K562 (cell line): ENCODE results near the gene NOSIP. TPM values are rescaled to one million over a fixed set of nuclear protein-coding genes. Genes with fewer than 3 reads are reported as not detected.
A peak's percentile ranks its signal among the peaks of the same experiment; 100 is the strongest.

Experiments used
- BDP1 ChIP-seq: IDR thresholded peaks from 3 replicates; pipeline ENCODE4 v1.6.1; 2011; ENCODE audit not compliant: insufficient read length, insufficient read depth
- CREB3L1 ChIP-seq: fragments of 450-650 bp; IDR thresholded peaks from 2 replicates; pipeline ENCODE4 v1.6.1; 2014; ENCODE audit warnings: low read depth, mild to moderate bottlenecking, moderate library complexity, borderline replicate concordance
- E2F4 ChIP-seq: sonication (generic); formaldehyde crosslinking; IDR thresholded peaks from 2 replicates; pipeline ENCODE4 v1.8.0; 2022; ENCODE audit warnings: mild to moderate bottlenecking, low read depth, missing genetic modification reagents
- FOXK1 ChIP-seq: sonication (generic); formaldehyde crosslinking; IDR thresholded peaks from 2 replicates; pipeline ENCODE4 v1.8.0; 2022; ENCODE audit warnings: missing genetic modification reagents, mild to moderate bottlenecking, borderline replicate concordance
- JUNB ChIP-seq: fragments of 450-650 bp; formaldehyde crosslinking; conservative IDR thresholded peaks from 2 replicates; pipeline ENCODE4 v1.4.0; 2020; ENCODE audit warnings: mild to moderate bottlenecking
- LCOR ChIP-seq: sonication (generic); formaldehyde crosslinking; IDR thresholded peaks from 2 replicates; pipeline ENCODE4 v1.8.0; 2022; ENCODE audit warnings: mild to moderate bottlenecking, missing genetic modification reagents
- MTF1 ChIP-seq: fragments of 250-450 bp; sonication (Bioruptor Pico); IDR thresholded peaks from 2 replicates; pipeline ENCODE4 v1.9.0; 2021; ENCODE audit warnings: moderate library complexity, mild to moderate bottlenecking, inconsistent platforms, borderline replicate concordance
- NCOA1 ChIP-seq: fragments of 450-650 bp; IDR thresholded peaks from 2 replicates; pipeline ENCODE4 v1.6.1; 2016; ENCODE audit warnings: low read depth
- NCOA2 ChIP-seq, 2 experiments: fragments of 450-650 bp; IDR thresholded peaks; 2 replicates each; pipeline ENCODE4 v1.6.1; 2018; ENCODE audit warnings: mild to moderate bottlenecking in 2 of 2, moderate library complexity in 1 of 2; ENCODE audit not compliant: partially characterized antibody in 2 of 2
- NR2F6 ChIP-seq: fragments of 450-650 bp; formaldehyde crosslinking; IDR thresholded peaks from 2 replicates; pipeline ENCODE4 v1.4.0; 2020; ENCODE audit warnings: mild to moderate bottlenecking
- POLR2AphosphoS2 ChIP-seq: IDR thresholded peaks from 2 replicates; pipeline ENCODE4 v1.6.1; 2012; ENCODE audit warnings: low read length, improper control_type of control experiment
- POLR3A ChIP-seq: IDR thresholded peaks from 2 replicates; pipeline ENCODE4 v1.6.1; 2011; ENCODE audit warnings: borderline replicate concordance, mild to moderate bottlenecking, moderate library complexity; ENCODE audit not compliant: insufficient read length, insufficient read depth; ENCODE audit errors: extremely low read depth
- TAF1 ChIP-seq: IDR thresholded peaks from 2 replicates; pipeline ENCODE4 v1.6.1; 2011; ENCODE audit warnings: mild to moderate bottlenecking, low read length, moderate library complexity; ENCODE audit not compliant: insufficient read depth, control insufficient read depth, severe bottlenecking; ENCODE audit errors: extremely low read depth
- THAP12 ChIP-seq: fragments of 250-450 bp; sonication (Bioruptor Pico); IDR thresholded peaks from 2 replicates; pipeline ENCODE4 v1.9.0; 2021; ENCODE audit warnings: mild to moderate bottlenecking, inconsistent platforms
- TRIM28 ChIP-seq: fragments of 450-650 bp; IDR thresholded peaks from 2 replicates; pipeline ENCODE4 v1.6.1; 2017
- U2AF1 ChIP-seq: fragments of 200-400 bp; formaldehyde crosslinking; optimal IDR thresholded peaks from 2 replicates; pipeline ENCODE3; 2017; ENCODE audit warnings: mild to moderate bottlenecking, low read depth, low read length, moderate library complexity
- USF2 ChIP-seq: sonication (generic); formaldehyde crosslinking; IDR thresholded peaks from 2 replicates; pipeline ENCODE4 v1.5.0; 2020; ENCODE audit warnings: missing genetic modification reagents
- ZNF707 ChIP-seq: fragments of 250-450 bp; sonication (Bioruptor Pico); conservative IDR thresholded peaks from 2 replicates; pipeline ENCODE4 v1.8.0; 2022; ENCODE audit warnings: inconsistent platforms, mild to moderate bottlenecking, moderate library complexity
- ZNF76 ChIP-seq: fragments of 250-450 bp; sonication (Bioruptor Pico); IDR thresholded peaks from 2 replicates; pipeline ENCODE4 v1.4.0; 2020; ENCODE audit warnings: mild to moderate bottlenecking, moderate library complexity, borderline replicate concordance
- ZNF778 ChIP-seq: fragments of 450-650 bp; formaldehyde crosslinking; IDR thresholded peaks from 2 replicates; pipeline ENCODE4 v1.4.0; 2020; ENCODE audit warnings: mild to moderate bottlenecking, moderate library complexity
- polyA plus RNA-seq, 8 experiments: library from polyadenylated mRNA; depleted of rRNA in 4 of 8; stranded (reverse) in 5 of 8; unstranded in 3 of 8; fragments of >200 nt; fragmentation: Nextera tagmentation in 2 of 8; fragmentation: Illumina TruSeq in 1 of 8; extraction: Ambion mirVana in 2 of 8; extraction: Trizol in 1 of 8; gene quantifications; 2 replicates each; pipeline versions ENCODE4 v1.2.1 to v1.2.3, GENCODE V29; 2011 to 2014; ENCODE audit warnings: inconsistent platforms in 1 of 8, missing spikeins in 1 of 8
- total RNA-seq, 7 experiments: library from RNA; depleted of rRNA in 6 of 7; stranded (reverse); fragments of >200 nt in 6 of 7; fragmentation: Illumina TruSeq in 2 of 7; extraction: Trizol in 2 of 7; gene quantifications; 2 replicates each; pipeline versions ENCODE4 v1.2.1 to v1.2.3, GENCODE V29; 2011 to 2021; ENCODE audit warnings: low replicate concordance in 1 of 7

The NOSIP gene
- total and polyA plus RNA-seq, 9 of the 15 experiments (the other 6 are each of a cell fraction or from before 2014, with no cell fraction given), result 14.4 to 153 (median 79.9) TPM

- TF ChIP-seq CREB3L1, result no peak
- no peak for TF ChIP-seq NR2F6 (CRISPR knock-in tag)
- TF ChIP-seq POLR3A, result no peak
- no peak for TF ChIP-seq ZNF707 (CRISPR knock-in tag)
- TF ChIP-seq NCOA1, result peak; percentile 53; the same call in 1 of the 2 replicates
- TF ChIP-seq THAP12 (CRISPR knock-in tag), result no peak
- TF ChIP-seq USF2, result no peak
- TF ChIP-seq TAF1, result peak; percentile 40
- TF ChIP-seq FOXK1, result no peak
- TF ChIP-seq U2AF1, result no peak
- no peak for TF ChIP-seq ZNF778 (CRISPR knock-in tag)
- TF ChIP-seq E2F4 (CRISPR knock-in tag), result no peak
- no peak for TF ChIP-seq ZNF76
- no peak for TF ChIP-seq POLR2AphosphoS2
- TF ChIP-seq NCOA2 (IDR thresholded peaks at IDR 0.05; ENCODE audit: partially characterized antibody in 2 of 2), result no peak
- TF ChIP-seq LCOR (CRISPR knock-in tag), result no peak
- TF ChIP-seq BDP1, result no peak
- TF ChIP-seq JUNB (CRISPR knock-in tag), result no peak
- TF ChIP-seq TRIM28, result no peak
- no peak for TF ChIP-seq MTF1 (CRISPR knock-in tag)
Observed at GRCh38 chr19:49593233-49594113, 13.1 kb upstream of the NOSIP start (continued).
